HEK293 (cell line): ENCODE measurements around the gene NEK8.
A peak's percentile ranks its signal among the peaks of the same experiment; 100 is the strongest.

Experiments used
- CTCF ChIA-PET: fragments of 350-600 bp; formaldehyde crosslinking; extraction: SDS; loops from one replicate; lab custom pipeline; 2021; ENCODE audit warnings: antibody characterized with exemption; lab: Yijun Ruan, JAX
- POLR2A ChIA-PET: fragments of 300-600 bp; formaldehyde crosslinking; extraction: SDS; loops from one replicate; lab custom pipeline; 2020; ENCODE audit warnings: antibody characterized with exemption, inconsistent platforms; lab: Yijun Ruan, JAX
- H3K27ac ChIP-seq: fragments of 200-500 bp; sonication (Bioruptor generic); 2 replicates; pipeline ENCODE4 v1.5.1; 2014; ENCODE audit warnings: low read depth, low read length, control low read depth, inconsistent platforms; ENCODE audit errors: extremely low read depth
- H3K36me3 ChIP-seq, 2 experiments: fragments of 200-500 bp in 1 of 2; sonication (Bioruptor generic) in 1 of 2; 1 replicate in 1 of 2; 2 replicates in 1 of 2; pipeline ENCODE4 v1.5.1; 2014 to 2017; ENCODE audit warnings: inconsistent platforms in 2 of 2, low read length in 2 of 2; ENCODE audit not compliant: control insufficient read depth in 2 of 2, insufficient read depth in 1 of 2
- H3K4me1 ChIP-seq: fragments of 200-500 bp; sonication (Bioruptor generic); 2 replicates; pipeline ENCODE4 v1.5.1; 2014; ENCODE audit warnings: mild to moderate bottlenecking, low read length, inconsistent platforms; ENCODE audit not compliant: control insufficient read depth, insufficient read depth
- H3K4me3 ChIP-seq: 2 replicates; pipeline ENCODE4 v1.5.1; 2011; ENCODE audit warnings: low read depth, mild to moderate bottlenecking, control low read depth, low read length, moderate library complexity
- H3K9me3 ChIP-seq: fragments of 200-500 bp; sonication (Bioruptor generic); 2 replicates; pipeline ENCODE4 v1.5.1; 2014; ENCODE audit warnings: low read depth, low read length, inconsistent platforms; ENCODE audit not compliant: control insufficient read depth, insufficient read depth
- BCL11A ChIP-seq: fragments of 450-650 bp; formaldehyde crosslinking; IDR thresholded peaks from 2 replicates; pipeline ENCODE4 v1.5.1; 2016; ENCODE audit warnings: low read depth, missing biosample characterization, missing genetic modification characterization
- EGR2 ChIP-seq: fragments of 450-650 bp; formaldehyde crosslinking; IDR thresholded peaks from 2 replicates; pipeline ENCODE4 v1.5.1; 2016; ENCODE audit warnings: low read depth, missing biosample characterization, missing genetic modification characterization
- GLIS2 ChIP-seq: fragments of 450-650 bp; formaldehyde crosslinking; IDR thresholded peaks from 2 replicates; pipeline ENCODE4 v1.5.1; 2016; ENCODE audit warnings: missing biosample characterization, missing genetic modification characterization
- KLF1 ChIP-seq: fragments of 450-650 bp; formaldehyde crosslinking; IDR thresholded peaks from 2 replicates; pipeline ENCODE4 v1.5.1; 2016; ENCODE audit warnings: missing biosample characterization, missing genetic modification characterization
- KLF16 ChIP-seq: fragments of 450-650 bp; formaldehyde crosslinking; IDR thresholded peaks from 2 replicates; pipeline ENCODE4 v1.5.1; 2017; ENCODE audit warnings: missing biosample characterization, missing genetic modification characterization
- KLF9 ChIP-seq: fragments of 450-650 bp; formaldehyde crosslinking; IDR thresholded peaks from 2 replicates; pipeline ENCODE4 v1.5.1; 2016; ENCODE audit warnings: missing biosample characterization, missing genetic modification characterization, low read depth
- PRDM6 ChIP-seq: fragments of 450-650 bp; formaldehyde crosslinking; IDR thresholded peaks from 2 replicates; pipeline ENCODE4 v1.5.1; 2017; ENCODE audit warnings: missing biosample characterization, missing genetic modification characterization
- SP2 ChIP-seq: fragments of 450-650 bp; formaldehyde crosslinking; IDR thresholded peaks from 2 replicates; pipeline ENCODE4 v1.5.1; 2016; ENCODE audit warnings: missing biosample characterization, missing genetic modification characterization
- WT1 ChIP-seq: fragments of 450-650 bp; formaldehyde crosslinking; IDR thresholded peaks from 2 replicates; pipeline ENCODE4 v1.5.1; 2016; ENCODE audit warnings: missing biosample characterization, missing genetic modification characterization
- YY1 ChIP-seq: fragments of 450-650 bp; formaldehyde crosslinking; IDR thresholded peaks from 2 replicates; pipeline ENCODE4 v1.5.1; 2018; ENCODE audit warnings: missing biosample characterization, missing genetic modification characterization
- ZBTB10 ChIP-seq: fragments of 450-650 bp; formaldehyde crosslinking; IDR thresholded peaks from 2 replicates; pipeline ENCODE4 v1.5.1; 2016; ENCODE audit warnings: missing biosample characterization, missing genetic modification characterization
- ZBTB17 ChIP-seq: fragments of 450-650 bp; formaldehyde crosslinking; IDR thresholded peaks from 2 replicates; pipeline ENCODE4 v1.5.1; 2016; ENCODE audit warnings: missing biosample characterization, missing genetic modification characterization
- ZBTB20 ChIP-seq: fragments of 450-650 bp; formaldehyde crosslinking; IDR thresholded peaks from 2 replicates; pipeline ENCODE4 v1.5.1; 2016; ENCODE audit warnings: missing biosample characterization, missing genetic modification characterization
- ZBTB26 ChIP-seq: fragments of 450-650 bp; formaldehyde crosslinking; optimal IDR thresholded peaks from 2 replicates; pipeline ENCODE3; 2016; ENCODE audit warnings: missing biosample characterization, mild to moderate bottlenecking, missing genetic modification characterization
- ZEB2 ChIP-seq: fragments of 450-650 bp; formaldehyde crosslinking; IDR thresholded peaks from 2 replicates; pipeline ENCODE4 v1.5.1; 2016; ENCODE audit warnings: missing biosample characterization, missing genetic modification characterization
- ZFHX2 ChIP-seq: fragments of 450-650 bp; formaldehyde crosslinking; conservative IDR thresholded peaks from 2 replicates; pipeline ENCODE4 v1.5.1; 2016; ENCODE audit warnings: missing biosample characterization, missing genetic modification characterization
- ZFP41 ChIP-seq: fragments of 450-650 bp; formaldehyde crosslinking; IDR thresholded peaks from 2 replicates; pipeline ENCODE4 v1.5.1; 2016; ENCODE audit warnings: missing biosample characterization, missing genetic modification characterization, borderline replicate concordance
- ZFP69B ChIP-seq: fragments of 450-650 bp; formaldehyde crosslinking; IDR thresholded peaks from 2 replicates; pipeline ENCODE4 v1.5.1; 2016; ENCODE audit warnings: missing biosample characterization, missing genetic modification characterization
- ZIC2 ChIP-seq: fragments of 450-650 bp; formaldehyde crosslinking; IDR thresholded peaks from 2 replicates; pipeline ENCODE4 v1.5.1; 2016; ENCODE audit warnings: missing biosample characterization, missing genetic modification characterization
- ZNF140 ChIP-seq: fragments of 450-650 bp; formaldehyde crosslinking; IDR thresholded peaks from 2 replicates; pipeline ENCODE4 v1.5.1; 2016; ENCODE audit warnings: missing biosample characterization, missing genetic modification characterization
- ZNF292 ChIP-seq: fragments of 450-650 bp; formaldehyde crosslinking; IDR thresholded peaks from 2 replicates; pipeline ENCODE4 v1.5.1; 2016; ENCODE audit warnings: low read depth, missing biosample characterization, missing genetic modification characterization, borderline replicate concordance
- ZNF311 ChIP-seq: fragments of 450-650 bp; formaldehyde crosslinking; IDR thresholded peaks from 2 replicates; pipeline ENCODE4 v1.5.1; 2017; ENCODE audit warnings: missing biosample characterization, missing genetic modification characterization, borderline replicate concordance
- ZNF341 ChIP-seq: fragments of 450-650 bp; formaldehyde crosslinking; IDR thresholded peaks from 2 replicates; pipeline ENCODE4; 2016; ENCODE audit warnings: low read depth, missing biosample characterization, missing genetic modification characterization
- ZNF366 ChIP-seq: fragments of 450-650 bp; formaldehyde crosslinking; conservative IDR thresholded peaks from 2 replicates; pipeline ENCODE4 v1.5.1; 2016; ENCODE audit warnings: missing biosample characterization, missing genetic modification characterization
- ZNF621 ChIP-seq: fragments of 450-650 bp; formaldehyde crosslinking; IDR thresholded peaks from 2 replicates; pipeline ENCODE4 v1.5.1; 2017; ENCODE audit warnings: missing biosample characterization, missing genetic modification characterization
- ZNF654 ChIP-seq: fragments of 450-650 bp; formaldehyde crosslinking; IDR thresholded peaks from 2 replicates; pipeline ENCODE4 v1.5.1; 2016; ENCODE audit warnings: low read depth, missing biosample characterization, missing genetic modification characterization
- ZNF692 ChIP-seq: fragments of 450-650 bp; formaldehyde crosslinking; IDR thresholded peaks from 2 replicates; pipeline ENCODE4 v1.5.1; 2016; ENCODE audit warnings: missing biosample characterization, missing genetic modification characterization
- ZXDB ChIP-seq: fragments of 450-650 bp; formaldehyde crosslinking; IDR thresholded peaks from 2 replicates; pipeline ENCODE4 v1.5.1; 2016; ENCODE audit warnings: missing biosample characterization, missing genetic modification characterization

NEK8 gene

GRCh38 chr17:28716740-28717577 is 11.6 kb upstream of the NEK8 start (continued):
- TF ChIP-seq ZNF140 (tag by site-specific recombination) (no peak), ZNF292 (tag by site-specific recombination) (no peak), ZXDB (tag by site-specific recombination) (no peak)

- H3K27ac ChIP-seq: peak within 1 kb of the TSS; percentile 95
- H3K9me3 ChIP-seq: no peaks in the 10 kb centered on the region
- H3K36me3 ChIP-seq: peaks cover 27 to 63% of the 10 kb centered on the region in 2 experiments; a peak in 2 of 3 replicates
- H3K4me1 ChIP-seq: peaks cover 16% of the 10 kb centered on the region
- CTCF ChIA-PET: interaction anchor here (2.6 kb wide), 1 partner anchor 9 kb away, joined by 16 read pairs; the partner anchor contains the start of gene TLCD1
- POLR2A ChIA-PET: interaction anchor here (0.8 to 3.7 kb wide), 3 partner anchors 9 to 25 kb away, joined by 3 to 38 read pairs (median 4); partner anchors contain the start of genes NEK8 and TLCD1
- peak within 1 kb of the TSS; percentile 67 for H3K4me3 ChIP-seq
- peak; percentile 83; the same call in 1 of the 2 replicates for TF ChIP-seq ZBTB10 (tag by site-specific recombination)
- TF ChIP-seq ZNF366 (tag by site-specific recombination): peak; percentile 88
- TF ChIP-seq YY1 (tag by site-specific recombination): peak; percentile 41; the same call in 1 of the 2 replicates
- TF ChIP-seq KLF1 (tag by site-specific recombination): peak; percentile 5
- TF ChIP-seq ZFHX2: peak; percentile 96
- TF ChIP-seq ZNF654 (tag by site-specific recombination): no peak
- TF ChIP-seq EGR2 (tag by site-specific recombination): peak; percentile 91
- peak; percentile 82 for TF ChIP-seq ZBTB20 (tag by site-specific recombination)
- no peak for TF ChIP-seq ZFP41
- peak; percentile 72 for TF ChIP-seq KLF16
- peak; percentile 85; the same call in 1 of the 2 replicates for TF ChIP-seq ZBTB17 (tag by site-specific recombination)
- no peak for TF ChIP-seq ZNF621 (tag by site-specific recombination)
- TF ChIP-seq SP2 (tag by site-specific recombination): peak; percentile 66
- peak; percentile 60 for TF ChIP-seq ZXDB (tag by site-specific recombination)
- TF ChIP-seq ZEB2: peak; percentile 49
- TF ChIP-seq GLIS2 (tag by site-specific recombination): peak; percentile 95
- peak; percentile 44; the same call in 1 of the 2 replicates for TF ChIP-seq KLF9 (tag by site-specific recombination)
- TF ChIP-seq ZFP69B (tag by site-specific recombination): peak; percentile 60
- no peak for TF ChIP-seq PRDM6 (tag by site-specific recombination)
- peak; percentile 94 for TF ChIP-seq ZNF341 (tag by site-specific recombination)
- peak; percentile 86 for TF ChIP-seq BCL11A (tag by site-specific recombination)
- peak; percentile 91 for TF ChIP-seq ZIC2
- TF ChIP-seq WT1 (tag by site-specific recombination): peak; percentile 76; the same call in 1 of the 2 replicates
- TF ChIP-seq ZNF692 (tag by site-specific recombination): peak; percentile 65
- TF ChIP-seq ZNF311 (tag by site-specific recombination): no peak
- TF ChIP-seq ZBTB26 (tag by site-specific recombination): peak; percentile 45
These were observed 10.8 kb upstream of the NEK8 start, which contains the start of gene RAB34 for GRCh38 chr17:28717578-28718332. Gene RAB34, minus strand, starts transcription at chr17:28717868. Its CDS starts 602 bp downstream, at chr17:28717266.
